Loucy (cell line): Measurements from ENCODE around the gene PDGFRA.

ENCODE experiments used
- H2AFZ ChIP-seq: fragments of 200-600 bp; sonication (generic); 2 replicates; pipeline ENCODE4 v1.6.0; 2016; ENCODE audit warnings: antibody characterized with exemption, mild to moderate bottlenecking, low read length, moderate library complexity
- H3F3A ChIP-seq: fragments of 200-600 bp; 2 replicates; pipeline ENCODE4 v1.6.0; 2016; ENCODE audit warnings: antibody characterized with exemption, low read depth, mild to moderate bottlenecking
- H3K27me3 ChIP-seq: fragments of 200-600 bp; sonication (generic); 2 replicates; pipeline ENCODE4 v1.6.1; 2014; ENCODE audit warnings: low read length, mild to moderate bottlenecking; ENCODE audit not compliant: insufficient read depth, poor library complexity, severe bottlenecking
- H3K36me3 ChIP-seq: fragments of 200-600 bp; sonication (generic); 2 replicates; pipeline ENCODE4 v1.6.1; 2016; ENCODE audit warnings: low read length; ENCODE audit not compliant: insufficient read depth
- H3K4me1 ChIP-seq: fragments of 200-600 bp; sonication (generic); 2 replicates; pipeline ENCODE4 v1.5.1; 2014; ENCODE audit warnings: low read length, mild to moderate bottlenecking; ENCODE audit not compliant: insufficient read depth, poor library complexity, severe bottlenecking
- H3K4me2 ChIP-seq: fragments of 200-600 bp; sonication (generic); 2 replicates; pipeline ENCODE4 v1.6.0; 2014; ENCODE audit warnings: antibody characterized with exemption, low read length, low read depth, mild to moderate bottlenecking; ENCODE audit not compliant: poor library complexity, severe bottlenecking
- H3K4me3 ChIP-seq: fragments of 200-600 bp; sonication (generic); 2 replicates; pipeline ENCODE4 v1.5.1; 2014; ENCODE audit warnings: low read length, mild to moderate bottlenecking, mixed read lengths; ENCODE audit not compliant: poor library complexity, severe bottlenecking
- H3K79me2 ChIP-seq: fragments of 200-600 bp; sonication (generic); 2 replicates; pipeline ENCODE4 v1.6.1; 2014; ENCODE audit warnings: low read length; ENCODE audit not compliant: insufficient read depth
- H3K9ac ChIP-seq: fragments of 200-600 bp; sonication (generic); 2 replicates; pipeline ENCODE4 v1.6.0; 2014; ENCODE audit warnings: mild to moderate bottlenecking, low read depth, low read length, moderate library complexity; ENCODE audit not compliant: poor library complexity, severe bottlenecking
- H3K9me2 ChIP-seq: fragments of 200-600 bp; sonication (generic); replicated peaks from 2 replicates; pipeline ENCODE4 v1.6.1; 2016; ENCODE audit warnings: low read depth, low read length, mixed read lengths
- H3K9me3 ChIP-seq: fragments of 200-600 bp; sonication (generic); 2 replicates; pipeline ENCODE4 v1.6.1; 2014; ENCODE audit warnings: mild to moderate bottlenecking, antibody characterized with exemption, low read length, low read depth; ENCODE audit not compliant: insufficient read depth
- H4K20me1 ChIP-seq: fragments of 200-600 bp; sonication (generic); 2 replicates; pipeline ENCODE4 v1.6.0; 2014; ENCODE audit warnings: antibody characterized with exemption, low read length, mild to moderate bottlenecking; ENCODE audit not compliant: insufficient read depth, poor library complexity, severe bottlenecking
- CTCF ChIP-seq: fragments of 200-600 bp; sonication (generic); conservative IDR thresholded peaks from 2 replicates; pipeline ENCODE4 v1.5.1; 2014; ENCODE audit warnings: mild to moderate bottlenecking, antibody characterized with exemption, low read length
- EZH2phosphoT487 ChIP-seq: fragments of 200-600 bp; IDR thresholded peaks from 2 replicates; pipeline ENCODE4 v1.6.1; 2018; ENCODE audit warnings: antibody characterized with exemption, mild to moderate bottlenecking, moderate library complexity, borderline replicate concordance

The PDGFRA gene

GRCh38 chr4:54318904-54319303, 89.8 kb downstream of the PDGFRA start:
- Histone ChIP-seq H3F3A (no peaks in the 10 kb centered on the region), H3K79me2 (no peaks in the 10 kb centered on the region), H3K4me3 (no peak overlapping the region), H3K4me1 (no peaks in the 10 kb centered on the region), H3K4me2 (no peak overlapping the region), H3K9me3 (no peaks in the 10 kb centered on the region), H3K9me2 (no peaks in the 10 kb centered on the region), H3K27me3 (no peaks in the 10 kb centered on the region), H3K9ac (no peak overlapping the region), H3K36me3 (no peaks in the 10 kb centered on the region), H2AFZ (peak overlapping the region; percentile 31; the same call in 1 of the 2 replicates), H4K20me1 (no peaks in the 10 kb centered on the region)
- TF ChIP-seq CTCF (peak; percentile 94), EZH2phosphoT487 (no peak)

GRCh38 chr4:54320826-54321685, 92.0 kb downstream of the PDGFRA start:
- Histone ChIP-seq H3K9me3 (no peaks in the 10 kb centered on the region), H3K27me3 (no peaks in the 10 kb centered on the region), H3F3A (no peaks in the 10 kb centered on the region), H3K4me1 (no peaks in the 10 kb centered on the region), H4K20me1 (no peaks in the 10 kb centered on the region), H3K36me3 (no peaks in the 10 kb centered on the region), H3K79me2 (no peaks in the 10 kb centered on the region), H3K4me2 (no peak overlapping the region), H2AFZ (no peak overlapping the region), H3K4me3 (no peak overlapping the region), H3K9me2 (no peaks in the 10 kb centered on the region), H3K9ac (no peak overlapping the region)
- TF ChIP-seq CTCF, result no peak
- TF ChIP-seq EZH2phosphoT487, result no peak

- Histone ChIP-seq H4K20me1 (no peaks in the 10 kb centered on the region), H3K4me1 (no peaks in the 10 kb centered on the region), H3K27me3 (no peaks in the 10 kb centered on the region), H3K9me2 (no peaks in the 10 kb centered on the region), H3K4me2 (no peak overlapping the region), H3K79me2 (no peaks in the 10 kb centered on the region), H3K9me3 (no peaks in the 10 kb centered on the region), H2AFZ (no peak overlapping the region), H3K9ac (no peak overlapping the region), H3K4me3 (no peak overlapping the region), H3K36me3 (no peaks in the 10 kb centered on the region), H3F3A (no peaks in the 10 kb centered on the region)
- TF ChIP-seq EZH2phosphoT487 (no peak), CTCF (peak; percentile 77)
Observed at GRCh38 chr4:54322818-54323417, 93.8 kb downstream of the PDGFRA start.
